ENCODE results near the gene SLIT2. TPM values are rescaled to one million over a fixed set of nuclear protein-coding genes. Genes with fewer than 3 reads are reported as not detected.

SLIT2 gene
- total and polyA plus RNA-seq, 2 donors (not counting 1 experiment from before 2014, with no cell fraction given): not detected

DNA sequence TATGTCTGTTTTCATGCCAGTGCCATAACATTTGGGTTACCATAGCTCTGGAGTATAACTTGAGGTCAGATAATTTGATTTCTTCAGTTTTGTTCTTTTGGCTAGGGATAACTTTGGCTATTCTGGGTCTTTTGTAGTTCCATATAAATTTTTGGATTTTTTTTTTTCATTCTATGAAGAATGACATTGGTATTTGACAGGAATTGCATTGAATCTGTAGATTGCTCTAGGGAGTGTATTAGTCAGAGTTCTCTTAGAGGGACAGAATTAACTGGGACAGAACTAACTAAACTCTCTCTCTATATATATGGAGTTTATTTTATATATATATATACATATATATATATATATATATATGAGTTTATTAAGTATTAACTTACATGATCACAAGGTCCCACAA, 32.2 kb upstream of the SLIT2 start:
- POLR2A ChIA-PET: no interaction called here
- Mint-ChIP-seq H3K4me3 (no peak overlapping the region), H3K4me1 (no peaks in the 10 kb centered on the region), H3K27me3 (no peaks in the 10 kb centered on the region), H3K9me3 (ENCODE audit: insufficient read depth) (no peaks in the 10 kb centered on the region), H3K27ac (no peak overlapping the region)
- H3K4me2 ChIP-seq (replicated peaks; ENCODE audit: low read depth, low read length, poor library complexity, severe bottlenecking): no peak overlapping the region
- DNase-seq (no peak), ATAC-seq (ENCODE audit: low read depth) (no peak)
- no peaks in the 10 kb centered on the region for H3K27me3 ChIP-seq (replicated peaks in 1 of 4; ENCODE audit: control extremely low read depth in 1 of 4, control insufficient read depth in 3 of 4, insufficient read depth in 4 of 4, low read length in 3 of 4)
- H3K9me3 ChIP-seq (ENCODE audit: control extremely low read depth in 1 of 3, control insufficient read depth in 2 of 3, insufficient read depth in 1 of 3, low read length in 2 of 3): no peaks in the 10 kb centered on the region
- TF ChIP-seq, protein P1, sequence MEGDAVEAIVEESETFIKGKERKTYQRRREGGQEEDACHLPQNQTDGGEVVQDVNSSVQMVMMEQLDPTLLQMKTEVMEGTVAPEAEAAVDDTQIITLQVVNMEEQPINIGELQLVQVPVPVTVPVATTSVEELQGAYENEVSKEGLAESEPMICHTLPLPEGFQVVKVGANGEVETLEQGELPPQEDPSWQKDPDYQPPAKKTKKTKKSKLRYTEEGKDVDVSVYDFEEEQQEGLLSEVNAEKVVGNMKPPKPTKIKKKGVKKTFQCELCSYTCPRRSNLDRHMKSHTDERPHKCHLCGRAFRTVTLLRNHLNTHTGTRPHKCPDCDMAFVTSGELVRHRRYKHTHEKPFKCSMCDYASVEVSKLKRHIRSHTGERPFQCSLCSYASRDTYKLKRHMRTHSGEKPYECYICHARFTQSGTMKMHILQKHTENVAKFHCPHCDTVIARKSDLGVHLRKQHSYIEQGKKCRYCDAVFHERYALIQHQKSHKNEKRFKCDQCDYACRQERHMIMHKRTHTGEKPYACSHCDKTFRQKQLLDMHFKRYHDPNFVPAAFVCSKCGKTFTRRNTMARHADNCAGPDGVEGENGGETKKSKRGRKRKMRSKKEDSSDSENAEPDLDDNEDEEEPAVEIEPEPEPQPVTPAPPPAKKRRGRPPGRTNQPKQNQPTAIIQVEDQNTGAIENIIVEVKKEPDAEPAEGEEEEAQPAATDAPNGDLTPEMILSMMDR (IDR thresholded peaks at IDR 0.05): no peak
- no peak for TF ChIP-seq EZH2 (IDR thresholded peaks at IDR 0.05; ENCODE audit: borderline replicate concordance, insufficient read depth, low read depth, low read length, poor library complexity, severe bottlenecking)
- H3K4me1 ChIP-seq (ENCODE audit: control insufficient read depth in 2 of 2, insufficient read depth in 2 of 2, low read length in 2 of 2): no peaks in the 10 kb centered on the region
- intact Hi-C loops (cut with micrococcal nuclease): no loop called here
- H3K9ac ChIP-seq (ENCODE audit: low read length): no peak overlapping the region
- H3K4me3 ChIP-seq (ENCODE audit: control extremely low read depth in 1 of 5, extremely low read depth in 1 of 5, insufficient read depth in 1 of 5, low read depth in 2 of 5, low read length in 4 of 5): no peak overlapping the region
- H3K27ac ChIP-seq (ENCODE audit: low read length in 2 of 2): no peak overlapping the region
- no peaks in the 10 kb centered on the region for H3K79me2 ChIP-seq (ENCODE audit: control insufficient read depth, insufficient read depth, low read length)
- no peaks in the 10 kb centered on the region for H4K20me1 ChIP-seq (ENCODE audit: control insufficient read depth, insufficient read depth, low read length, poor library complexity, severe bottlenecking)
- no peaks in the 10 kb centered on the region for H3K36me3 ChIP-seq (replicated peaks in 1 of 2; ENCODE audit: control extremely low read depth in 1 of 2, control insufficient read depth in 1 of 2, extremely low read depth in 1 of 2, insufficient read depth in 2 of 2, low read length in 1 of 2)
- CTCF ChIA-PET: no interaction called here
- no peak overlapping the region for H2AFZ ChIP-seq (ENCODE audit: insufficient read depth, low read depth, low read length, poor library complexity, severe bottlenecking)

DNA sequence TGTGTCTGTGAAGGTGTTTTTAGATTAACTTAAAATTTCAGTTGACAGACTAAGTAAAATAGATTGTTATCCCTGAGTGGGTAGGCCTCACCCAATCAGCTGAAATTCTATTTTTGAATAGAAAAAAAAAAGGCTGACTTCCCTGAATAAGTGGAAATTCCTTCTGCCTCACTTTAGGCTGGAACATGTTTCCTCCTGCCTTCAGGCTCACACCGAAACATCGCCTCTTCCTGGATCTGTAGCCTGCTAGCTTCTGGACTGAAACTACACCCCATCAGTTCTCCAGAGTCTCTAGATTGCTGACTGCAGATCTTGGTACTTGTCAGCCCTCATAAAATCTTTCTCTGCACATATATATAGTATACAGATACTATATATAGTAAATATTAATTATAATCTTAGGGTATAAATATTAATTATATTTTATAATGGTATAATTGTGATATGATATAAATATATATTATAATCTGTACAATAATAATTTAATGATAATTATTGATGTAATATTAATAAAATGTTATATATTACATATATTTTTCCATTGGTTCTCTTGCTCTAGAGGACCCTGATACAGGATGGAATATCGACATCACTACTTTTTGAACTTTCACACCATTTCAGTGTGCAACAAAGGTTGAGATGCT, 13.7 kb upstream of the SLIT2 start:
- Histone ChIP-seq H2AFZ (ENCODE audit: insufficient read depth, low read depth, low read length, poor library complexity, severe bottlenecking) (no peak overlapping the region), H3K36me3 (replicated peaks in 1 of 2; ENCODE audit: control extremely low read depth in 1 of 2, control insufficient read depth in 1 of 2, extremely low read depth in 1 of 2, insufficient read depth in 2 of 2, low read length in 1 of 2) (no peaks in the 10 kb centered on the region), H3K79me2 (ENCODE audit: control insufficient read depth, insufficient read depth, low read length) (no peaks in the 10 kb centered on the region), H3K4me1 (ENCODE audit: control insufficient read depth in 2 of 2, insufficient read depth in 2 of 2, low read length in 2 of 2) (no peaks in the 10 kb centered on the region), H3K4me2 (replicated peaks; ENCODE audit: low read depth, low read length, poor library complexity, severe bottlenecking) (no peak overlapping the region), H3K27me3 (replicated peaks in 1 of 4; ENCODE audit: control extremely low read depth in 1 of 4, control insufficient read depth in 3 of 4, insufficient read depth in 4 of 4, low read length in 3 of 4) (no peaks in the 10 kb centered on the region), H3K4me3 (ENCODE audit: control extremely low read depth in 1 of 5, extremely low read depth in 1 of 5, insufficient read depth in 1 of 5, low read depth in 2 of 5, low read length in 4 of 5) (no peak overlapping the region), H3K27ac (ENCODE audit: low read length in 2 of 2) (no peak overlapping the region), H4K20me1 (ENCODE audit: control insufficient read depth, insufficient read depth, low read length, poor library complexity, severe bottlenecking) (no peaks in the 10 kb centered on the region), H3K9ac (ENCODE audit: low read length) (no peak overlapping the region), H3K9me3 (ENCODE audit: control extremely low read depth in 1 of 3, control insufficient read depth in 2 of 3, insufficient read depth in 1 of 3, low read length in 2 of 3) (no peaks in the 10 kb centered on the region)
- 94% methylated on average over 2 of the region's 3 CpGs for WGBS (ENCODE audit: insufficient coverage)
- H3K9me3 Mint-ChIP-seq (ENCODE audit: insufficient read depth): no peaks in the 10 kb centered on the region
- H3K27me3 Mint-ChIP-seq: no peaks in the 10 kb centered on the region
- H3K4me3 Mint-ChIP-seq: no peak overlapping the region
- no peak for ATAC-seq (ENCODE audit: low read depth)
- CTCF ChIA-PET: no interaction called here
- no peaks in the 10 kb centered on the region for H3K4me1 Mint-ChIP-seq
- intact Hi-C loops (cut with micrococcal nuclease): no loop called here
- H3K27ac Mint-ChIP-seq: no peak overlapping the region
- no peak for DNase-seq
- POLR2A ChIA-PET: no interaction called here
- TF ChIP-seq, protein P1 (IDR thresholded peaks at IDR 0.05): no peak
- TF ChIP-seq EZH2 (IDR thresholded peaks at IDR 0.05; ENCODE audit: borderline replicate concordance, insufficient read depth, low read depth, low read length, poor library complexity, severe bottlenecking): no peak

Measured in B cell (primary cell).